NK-92 treated with Interleukin-12 subunit alpha and Interleukin-12 subunit beta, amount 100 ng/mL, for 24 hours (cell line): ENCODE data around the gene RHBDD1.

Experiments
- DNase-seq: peaks from one replicate; lab custom pipeline; 2025; lab: John Stamatoyannopoulos, UW

Gene RHBDD1

GRCh38 chr2:226835796-226836547 lies at the start of gene RHBDD1:
RHBDD1 (plus strand) TSS chr2:226836054; CDS start chr2:226864694, 28,640 bp downstream.
- peak; percentile 92 for DNase-seq

- no peak for DNase-seq
These were observed 47.8 kb upstream of the RHBDD1 start for GRCh38 chr2:226788064-226788463.

- no peak for DNase-seq
These were observed 46.9 kb upstream of the RHBDD1 start for GRCh38 chr2:226788881-226789490.

GRCh38 chr2:226790011-226790410 lies 45.8 kb upstream of the RHBDD1 start:
- DNase-seq, result no peak

- no peak for DNase-seq
These were observed 45.4 kb upstream of the RHBDD1 start for GRCh38 chr2:226790431-226790830.

- DNase-seq, result no peak
These were observed 44.8 kb upstream of the RHBDD1 start for GRCh38 chr2:226791056-226791486.

GRCh38 chr2:226791487-226792081 lies 44.3 kb upstream of the RHBDD1 start:
- DNase-seq, result peak; percentile 77

- DNase-seq, result no peak
These were observed 43.5 kb upstream of the RHBDD1 start for GRCh38 chr2:226792155-226792881.

- DNase-seq, result no peak
These were observed 42.2 kb upstream of the RHBDD1 start for GRCh38 chr2:226793646-226794045.

GRCh38 chr2:226794196-226794661 lies 41.6 kb upstream of the RHBDD1 start:
- DNase-seq, result no peak

GRCh38 chr2:226794751-226795171 lies 41.1 kb upstream of the RHBDD1 start:
- no peak for DNase-seq

- DNase-seq, result no peak
These were observed 40.4 kb upstream of the RHBDD1 start for GRCh38 chr2:226795281-226796011.

GRCh38 chr2:226796012-226796839 lies 39.6 kb upstream of the RHBDD1 start:
- no peak for DNase-seq

- DNase-seq, result no peak
These were observed 39.0 kb upstream of the RHBDD1 start for GRCh38 chr2:226796840-226797288.

GRCh38 chr2:226797289-226797988 lies 38.4 kb upstream of the RHBDD1 start:
- DNase-seq, result no peak

GRCh38 chr2:226797989-226798421 lies 37.8 kb upstream of the RHBDD1 start:
- no peak for DNase-seq

GRCh38 chr2:226798422-226799210 lies 37.2 kb upstream of the RHBDD1 start:
- DNase-seq, result no peak

- peak; percentile 54 for DNase-seq
These were observed 36.5 kb upstream of the RHBDD1 start, which contains the start of gene IRS1 for GRCh38 chr2:226799211-226799975. IRS1 (minus strand) TSS chr2:226799820; CDS start chr2:226798738, 1,082 bp downstream.
